ENCODE results near the gene INPP1.

The INPP1 gene

DNA sequence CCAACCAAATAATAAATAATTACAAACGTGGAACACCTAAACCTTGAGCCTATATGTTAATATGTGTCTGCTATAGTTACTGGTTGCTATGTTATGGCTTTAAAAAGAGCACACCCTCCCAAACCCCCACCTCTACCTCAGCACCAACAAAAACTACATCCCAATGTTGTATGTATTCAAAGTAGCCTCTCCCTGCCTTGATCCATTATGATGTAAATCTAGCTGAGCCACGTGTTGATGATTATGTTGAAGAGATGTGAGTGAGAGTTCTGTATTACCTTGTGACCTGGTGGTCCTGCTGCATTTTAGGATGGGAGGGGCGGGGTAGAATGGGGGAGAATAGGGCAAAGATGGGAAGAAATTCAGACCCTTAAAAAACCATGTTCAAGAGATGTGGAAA is 69.6 kb downstream of the INPP1 start:
- no peak for DNase-seq

DNA sequence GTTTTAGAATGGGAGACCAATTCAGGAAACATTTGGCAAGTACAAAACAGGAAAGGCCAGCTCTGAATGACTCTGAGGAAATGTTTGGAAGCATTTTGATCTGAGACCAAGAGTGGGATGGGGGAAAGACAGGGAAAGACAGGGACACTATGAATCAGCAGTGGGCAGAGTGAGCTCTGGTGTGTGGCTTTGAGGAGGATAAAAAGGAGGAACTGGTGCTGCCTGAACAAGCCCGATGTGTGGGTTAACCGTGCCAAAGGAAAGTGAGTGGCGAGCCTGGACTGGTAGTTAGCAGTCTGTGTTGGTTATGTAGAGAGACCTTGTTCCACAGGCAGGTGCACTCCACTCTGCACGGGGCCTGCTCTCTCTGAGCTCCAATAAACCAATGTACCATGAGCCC is 70.0 kb downstream of the INPP1 start:
- no peak for DNase-seq

DNA sequence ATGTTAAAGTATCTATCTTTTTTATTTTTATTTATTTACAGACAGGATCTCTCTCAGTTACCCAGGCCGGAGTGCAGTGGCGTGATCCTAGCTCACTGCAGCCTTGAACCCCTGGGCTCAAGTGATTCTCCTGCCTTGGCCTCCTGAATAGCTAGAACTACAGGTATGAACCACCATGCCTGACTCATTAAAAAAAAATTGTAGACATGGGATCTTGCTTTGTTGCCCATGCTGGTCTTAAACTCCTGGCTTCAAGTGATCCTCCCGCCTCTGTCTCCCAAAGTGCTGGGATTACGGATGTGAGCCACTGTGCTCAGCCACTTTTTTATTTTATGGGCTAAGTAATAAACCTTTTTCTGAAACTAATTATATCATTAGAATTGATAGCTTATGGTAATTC is 71.9 kb downstream of the INPP1 start:
- no peak for DNase-seq

DNA sequence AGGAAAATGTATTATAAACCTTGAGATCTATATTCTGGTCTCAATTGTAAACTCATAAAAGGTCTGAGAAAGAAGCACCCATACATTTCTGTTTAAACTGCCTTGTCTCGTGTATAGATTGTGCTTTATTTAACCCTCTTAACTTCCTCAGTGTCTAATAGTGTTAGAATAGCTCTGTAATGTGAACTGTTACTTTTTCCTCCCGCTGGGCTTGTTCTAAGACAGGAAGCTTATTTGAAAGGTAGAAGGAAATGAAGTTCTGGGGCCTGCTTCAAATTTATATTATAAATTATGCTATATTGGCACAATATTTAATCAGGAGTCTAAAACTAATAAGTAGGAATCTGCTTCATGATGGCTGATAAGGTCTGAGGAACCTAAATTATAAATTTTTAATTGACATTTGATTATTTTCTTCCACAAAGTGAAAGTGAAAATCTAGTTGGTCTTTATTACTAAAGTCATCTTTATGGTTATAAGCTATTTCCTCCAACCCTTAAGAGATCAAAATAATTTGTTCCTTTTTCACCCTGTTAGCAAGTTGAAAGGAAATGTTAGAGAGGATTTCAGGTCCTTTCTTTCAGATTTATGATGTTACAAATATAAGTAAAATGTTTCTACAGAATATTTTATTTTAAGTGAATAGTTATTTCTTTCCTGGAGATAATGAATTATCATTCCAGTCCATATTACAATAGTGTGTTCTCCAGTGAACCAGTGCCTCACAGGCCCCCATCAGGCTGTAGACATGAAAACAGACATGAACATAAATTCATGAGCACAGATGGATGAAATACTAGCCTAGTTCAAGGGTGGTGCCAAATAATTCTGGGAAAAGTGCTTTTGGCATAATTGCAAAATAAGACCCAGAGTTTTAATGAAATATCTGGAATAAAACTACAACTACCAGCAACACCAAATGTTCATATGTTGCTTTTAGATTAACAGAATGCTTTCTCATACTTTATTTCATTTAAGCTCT is 72.7 kb downstream of the INPP1 start:
- no peak for DNase-seq

DNA sequence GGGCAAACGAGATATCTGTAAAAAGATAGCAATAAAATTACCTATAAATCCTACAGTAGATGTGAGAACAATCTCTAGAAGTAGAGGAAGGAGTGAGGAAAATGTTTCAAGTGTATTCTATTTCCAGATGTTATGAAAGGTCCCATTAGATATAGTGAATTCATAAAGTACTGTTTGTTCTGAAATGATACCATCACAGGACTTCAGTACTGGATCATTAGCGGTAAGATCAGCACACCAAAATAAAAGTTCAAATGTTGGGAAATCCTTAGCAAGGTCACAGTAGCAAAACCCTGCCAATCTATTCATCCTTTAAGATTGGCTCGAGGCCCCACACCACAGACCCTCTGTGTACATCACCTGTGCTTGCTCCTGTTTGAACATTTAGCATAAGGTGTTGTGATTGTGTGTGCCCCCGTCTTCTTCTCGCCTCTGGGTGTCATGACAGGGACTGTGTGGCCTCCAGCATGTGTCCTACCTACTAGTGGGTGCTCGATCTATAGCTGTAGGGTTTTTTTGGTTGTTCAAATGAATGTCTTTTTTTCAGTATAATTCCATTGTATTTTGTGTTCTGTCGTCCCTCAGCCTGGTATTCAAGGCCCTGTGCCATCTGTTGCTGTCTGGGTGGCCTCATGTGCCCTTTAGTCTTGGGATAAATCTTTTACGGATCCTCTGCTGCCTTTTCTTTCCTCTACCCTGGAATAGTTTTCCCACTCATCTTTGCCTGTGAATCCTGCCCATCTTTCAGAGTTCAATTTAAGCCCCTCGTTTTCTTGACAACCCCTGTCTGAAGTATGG is 73.9 kb downstream of the INPP1 start:
- no peak for DNase-seq

DNA sequence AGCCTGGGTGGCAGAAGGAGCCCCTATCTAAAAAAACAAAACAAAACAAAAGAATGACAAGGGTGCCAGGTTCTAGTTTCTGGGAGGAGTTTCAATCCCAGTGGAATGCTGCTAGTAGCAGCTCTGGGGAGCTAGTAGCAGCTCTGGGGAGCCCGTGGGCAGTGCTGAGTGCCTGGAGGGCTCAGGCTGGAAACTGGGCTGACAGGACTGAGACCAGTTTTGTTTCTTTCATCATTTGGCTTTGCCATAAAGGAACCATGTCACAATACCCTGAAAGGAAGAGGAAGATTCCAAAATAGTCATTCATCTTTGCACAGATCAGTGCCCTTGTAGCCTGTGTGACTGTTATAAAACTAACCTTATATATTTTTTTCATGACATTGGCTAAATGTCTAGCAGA is 75.3 kb downstream of the INPP1 start:
- DNase-seq = no peak

DNA sequence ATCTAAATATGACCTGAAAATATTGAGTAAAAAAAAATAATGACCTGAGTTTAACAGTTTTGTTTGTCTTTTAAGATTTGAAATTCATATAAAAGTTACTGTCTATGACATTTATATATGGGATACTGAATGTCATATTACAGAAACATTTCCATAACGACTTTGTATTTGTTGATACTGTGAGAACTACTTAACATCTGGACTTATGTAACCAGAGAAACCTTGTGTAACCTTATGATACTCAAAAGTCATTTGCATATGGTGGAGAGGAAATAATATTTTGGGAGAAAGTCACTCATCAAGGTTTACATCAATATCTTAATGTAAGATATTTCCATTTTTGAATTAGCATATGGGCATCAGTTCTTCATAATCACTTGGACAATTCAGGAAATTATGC is 77.4 kb downstream of the INPP1 start:
- no peak for DNase-seq

All from SIG-M5 (cell line).